ENCODE data around the gene PYCARD.
A peak's percentile ranks its signal among the peaks of the same experiment; 100 is the strongest.
"Not testable (repeated sequence)": the region's sequence is repeated elsewhere in the genome, so short reads cannot be mapped to it uniquely, and the experiment has no call there.

PYCARD gene

GRCh38 chr16:31189412-31189778, 13.2 kb downstream of the PYCARD start:
- DNase-seq = no peak

GRCh38 chr16:31188450-31189411, 13.8 kb downstream of the PYCARD start:
- no peak for DNase-seq

GRCh38 chr16:31187808-31188189, 14.8 kb downstream of the PYCARD start:
- no peak for DNase-seq

GRCh38 chr16:31186930-31187807, 15.4 kb downstream of the PYCARD start:
- no peak for DNase-seq

- DNase-seq = no peak
These were observed 16.4 kb downstream of the PYCARD start for GRCh38 chr16:31186176-31186575.

- no peak for DNase-seq
These were observed 17.2 kb downstream of the PYCARD start for GRCh38 chr16:31185339-31185738.

- no peak for DNase-seq
These were observed 17.7 kb downstream of the PYCARD start for GRCh38 chr16:31184888-31185287.

GRCh38 chr16:31183432-31184428, 18.8 kb downstream of the PYCARD start:
- no peak for DNase-seq

GRCh38 chr16:31182391-31182790, 20.2 kb downstream of the PYCARD start:
- DNase-seq = no peak

- no peak for DNase-seq
These were observed 21.3 kb downstream of the PYCARD start for GRCh38 chr16:31181102-31181830.

GRCh38 chr16:31179747-31180459, 22.7 kb downstream of the PYCARD start, which contains the start of gene FUS:
Gene FUS, plus strand, starts transcription at chr16:31180139. Its CDS starts 76 bp downstream, at chr16:31180215.
- DNase-seq = peak; percentile 92 to 98 (median 94)

- no peak for DNase-seq
These were observed 23.3 kb downstream of the PYCARD start for GRCh38 chr16:31179219-31179746.

- DNase-seq = peak in 1 of 4 experiments; percentile 30
These were observed 25.4 kb downstream of the PYCARD start for GRCh38 chr16:31177136-31177535.

GRCh38 chr16:31170048-31170447, 32.5 kb downstream of the PYCARD start:
- DNase-seq = not testable (repeated sequence)

- no peak for DNase-seq
These were observed 33.7 kb downstream of the PYCARD start for GRCh38 chr16:31168848-31169247.

- DNase-seq = no peak
These were observed 35.2 kb downstream of the PYCARD start for GRCh38 chr16:31167315-31167714.

- no peak for DNase-seq
These were observed 45.4 kb downstream of the PYCARD start for GRCh38 chr16:31157136-31157535.
